ENCODE results near the gene SNAPC2.
"Not testable (repeated sequence)": the region's sequence is repeated elsewhere in the genome, so short reads cannot be mapped to it uniquely, and the experiment has no call there.

Gene SNAPC2

GRCh38 chr19:7910321-7911161 is 9.6 kb upstream of the SNAPC2 start:
- no peak for DNase-seq

- no peak for DNase-seq
These were observed 8.5 kb upstream of the SNAPC2 start for GRCh38 chr19:7911508-7912143.

- no peak for DNase-seq
These were observed 7.9 kb upstream of the SNAPC2 start for GRCh38 chr19:7912144-7912696.

- no peak for DNase-seq
These were observed 7.2 kb upstream of the SNAPC2 start for GRCh38 chr19:7912697-7913564.

- DNase-seq: no peak
These were observed 6.5 kb upstream of the SNAPC2 start for GRCh38 chr19:7913652-7914051.

- no peak for DNase-seq
These were observed 6.0 kb upstream of the SNAPC2 start for GRCh38 chr19:7914099-7914498.

DNA sequence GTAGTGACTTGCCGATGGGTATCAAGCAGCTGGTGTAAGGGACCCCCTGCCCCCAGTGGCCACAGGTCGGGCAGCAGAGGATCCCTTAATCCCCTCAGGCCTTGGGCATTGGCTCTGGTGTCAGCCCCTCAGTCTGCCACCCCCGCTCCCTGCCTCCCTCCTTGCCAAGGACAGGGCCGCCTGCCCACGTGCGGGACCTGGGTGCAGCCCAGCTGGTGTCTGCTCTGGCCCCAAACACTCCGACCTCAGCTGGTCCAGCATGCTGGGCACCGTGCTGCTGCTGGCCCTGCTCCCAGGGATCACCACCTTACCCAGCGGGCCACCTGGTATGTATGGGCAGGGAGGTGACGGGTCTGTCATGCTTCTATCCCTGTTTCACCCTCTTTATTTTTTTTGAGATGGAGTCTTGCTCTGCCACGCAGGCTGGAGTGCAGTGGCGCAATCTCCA is 5.5 kb upstream of the SNAPC2 start, which contains the start of gene TGFBR3L:
Gene TGFBR3L, plus strand, starts transcription at position 233 of the 448 bp plus-strand sequence.
- no peak for DNase-seq

- no peak for DNase-seq
These were observed 4.7 kb upstream of the SNAPC2 start for GRCh38 chr19:7915250-7916102.

- DNase-seq: no peak
These were observed 3.8 kb upstream of the SNAPC2 start for GRCh38 chr19:7916103-7916954.

DNA sequence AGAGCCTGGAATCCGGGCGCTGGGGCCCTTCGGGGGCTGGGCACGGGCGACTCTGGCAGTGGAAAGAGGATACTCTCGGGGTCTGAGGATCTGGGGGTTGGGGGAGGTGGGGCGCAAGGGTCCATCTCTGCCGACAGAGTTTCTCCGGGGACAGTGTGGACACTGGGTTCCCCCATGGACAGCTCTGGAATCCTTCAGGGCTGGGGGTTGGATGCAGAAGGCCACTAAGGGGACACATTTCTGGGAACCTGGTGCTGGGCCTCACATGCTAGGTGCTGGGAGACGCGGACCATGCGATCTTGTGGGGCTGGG is 3.2 kb upstream of the SNAPC2 start:
- DNase-seq: no peak

DNA sequence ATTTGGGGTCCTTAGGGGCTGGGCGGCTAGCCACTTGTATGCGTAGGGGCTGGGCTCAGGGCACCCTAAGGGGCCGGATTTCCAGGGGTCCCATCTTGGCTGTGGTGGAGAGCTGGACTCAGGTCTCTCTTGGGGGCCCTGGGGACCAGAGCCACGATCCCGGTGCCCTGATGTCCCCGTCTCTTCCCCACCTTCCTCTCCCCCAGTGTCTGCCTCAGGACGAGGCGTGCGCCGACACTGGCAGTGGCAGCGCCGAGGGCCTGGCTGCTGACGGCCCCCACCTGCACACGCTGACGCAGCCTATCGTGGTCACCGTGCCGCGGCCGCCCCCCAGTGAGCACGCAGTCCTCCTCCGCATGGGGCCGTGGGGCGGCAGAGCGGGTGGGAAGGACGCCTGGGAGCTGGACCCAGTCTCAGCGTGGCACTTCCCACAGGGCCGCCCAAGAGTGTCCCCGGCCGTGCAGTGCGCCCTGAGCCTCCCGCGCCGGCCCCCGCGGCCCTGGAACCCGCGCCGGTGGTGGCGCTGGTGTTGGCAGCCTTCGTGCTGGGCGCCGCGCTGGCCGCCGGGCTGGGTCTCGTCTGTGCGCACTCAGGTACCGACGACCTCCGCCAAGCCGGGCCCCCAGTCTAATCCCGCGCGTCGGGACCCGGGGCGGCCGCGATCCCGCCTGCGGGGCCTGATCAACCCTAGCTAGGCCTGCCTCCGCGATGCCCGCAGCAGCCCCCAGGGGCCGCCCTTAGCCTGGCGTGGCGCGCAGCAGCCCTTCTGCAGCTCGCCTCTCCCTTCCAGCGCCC is 2.7 kb upstream of the SNAPC2 start:
- DNase-seq: no peak

- DNase-seq: not testable (repeated sequence)
These were observed 2.0 kb upstream of the SNAPC2 start for GRCh38 chr19:7918062-7918614.

DNA sequence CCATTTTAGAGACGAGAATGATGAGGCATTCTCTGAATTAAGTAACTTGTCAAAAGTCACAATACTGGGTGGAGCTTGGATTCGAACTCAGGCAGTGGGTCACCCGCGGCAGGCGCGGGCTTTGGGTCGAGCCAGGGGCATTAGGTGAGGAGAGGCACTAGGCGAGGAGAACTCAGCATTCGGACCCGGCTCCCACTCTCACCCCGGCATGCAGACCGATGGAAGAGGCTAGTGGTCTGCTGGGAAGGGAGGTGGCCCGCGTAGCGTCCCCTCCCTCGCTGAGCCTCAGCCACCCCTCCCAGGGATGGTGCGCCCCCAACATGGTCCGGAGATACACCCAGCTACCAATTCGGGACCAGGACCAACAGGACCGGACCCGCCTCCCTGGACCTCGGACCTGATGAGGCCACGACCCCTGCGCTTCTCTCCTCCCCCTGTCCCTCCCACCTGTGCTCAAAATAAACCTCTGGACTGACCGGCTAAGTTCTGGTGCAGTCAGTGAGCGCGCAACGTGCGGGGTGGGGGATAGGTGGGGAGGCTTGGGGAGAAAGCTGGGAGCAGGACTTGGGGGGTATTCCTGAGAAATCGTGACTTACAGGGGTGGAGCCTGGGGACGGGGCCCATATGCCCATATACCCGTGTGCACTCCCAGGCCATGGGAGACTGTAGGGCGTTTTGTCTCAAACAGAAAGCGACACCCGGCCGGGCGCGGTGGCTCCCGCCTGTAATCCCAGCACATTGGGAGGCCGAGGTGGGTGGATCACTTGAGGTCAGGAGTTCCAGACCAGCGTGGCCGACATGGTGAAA is 1.3 kb upstream of the SNAPC2 start:
- DNase-seq: no peak

GRCh38 chr19:7920519-7921301 is 572 bp downstream of the SNAPC2 start:
- DNase-seq: peak; percentile 99

- DNase-seq: no peak
These were observed 1.3 kb downstream of the SNAPC2 start for GRCh38 chr19:7921302-7921966.

GRCh38 chr19:7921967-7922835 is 2.1 kb downstream of the SNAPC2 start:
- no peak for DNase-seq

GRCh38 chr19:7922836-7923195 is 2.7 kb downstream of the SNAPC2 start:
- no peak for DNase-seq
